ENCODE data around the gene CAMSAP1.
A peak's percentile ranks its signal among the peaks of the same experiment; 100 is the strongest.

DNA sequence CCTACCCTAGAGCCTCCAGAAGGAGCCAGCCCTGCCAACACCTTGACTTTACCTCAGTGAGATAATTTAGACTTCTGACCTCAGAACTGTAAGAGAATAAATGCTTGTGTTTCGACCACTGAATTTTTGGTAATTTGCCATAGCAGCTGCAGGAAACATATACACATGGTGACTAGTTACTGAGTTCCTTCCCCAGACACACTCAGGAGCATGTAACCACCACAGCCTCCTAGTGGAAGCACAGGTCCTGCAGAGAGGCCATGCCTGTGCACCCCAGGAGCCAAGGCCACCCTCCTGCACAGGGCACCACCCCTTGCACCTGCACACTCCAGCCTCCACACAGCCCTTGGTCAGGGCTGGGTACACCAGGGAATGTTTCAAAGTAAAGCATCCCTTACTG is 7.6 kb upstream of the CAMSAP1 start:
- TF ChIP-seq, protein P1, sequence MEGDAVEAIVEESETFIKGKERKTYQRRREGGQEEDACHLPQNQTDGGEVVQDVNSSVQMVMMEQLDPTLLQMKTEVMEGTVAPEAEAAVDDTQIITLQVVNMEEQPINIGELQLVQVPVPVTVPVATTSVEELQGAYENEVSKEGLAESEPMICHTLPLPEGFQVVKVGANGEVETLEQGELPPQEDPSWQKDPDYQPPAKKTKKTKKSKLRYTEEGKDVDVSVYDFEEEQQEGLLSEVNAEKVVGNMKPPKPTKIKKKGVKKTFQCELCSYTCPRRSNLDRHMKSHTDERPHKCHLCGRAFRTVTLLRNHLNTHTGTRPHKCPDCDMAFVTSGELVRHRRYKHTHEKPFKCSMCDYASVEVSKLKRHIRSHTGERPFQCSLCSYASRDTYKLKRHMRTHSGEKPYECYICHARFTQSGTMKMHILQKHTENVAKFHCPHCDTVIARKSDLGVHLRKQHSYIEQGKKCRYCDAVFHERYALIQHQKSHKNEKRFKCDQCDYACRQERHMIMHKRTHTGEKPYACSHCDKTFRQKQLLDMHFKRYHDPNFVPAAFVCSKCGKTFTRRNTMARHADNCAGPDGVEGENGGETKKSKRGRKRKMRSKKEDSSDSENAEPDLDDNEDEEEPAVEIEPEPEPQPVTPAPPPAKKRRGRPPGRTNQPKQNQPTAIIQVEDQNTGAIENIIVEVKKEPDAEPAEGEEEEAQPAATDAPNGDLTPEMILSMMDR (conservative IDR thresholded peaks at IDR 0.05; ENCODE audit: low read depth, low read length): peak; percentile 23; the same call in 1 of the 2 replicates
- TF ChIP-seq SMC3 (IDR thresholded peaks at IDR 0.05; ENCODE audit: low read depth, low read length) (peak; percentile 35; the same call in 1 of the 2 replicates), POLR2A (IDR thresholded peaks at IDR 0.05; ENCODE audit: low read depth, low read length) (no peak), BHLHE40 (IDR thresholded peaks at IDR 0.05; ENCODE audit: low read depth, low read length) (no peak), USF2 (IDR thresholded peaks at IDR 0.05; ENCODE audit: low read depth, low read length) (no peak), RAD21 (IDR thresholded peaks at IDR 0.05; ENCODE audit: low read length) (peak; percentile 42; the same call in 1 of the 2 replicates), FOS (IDR thresholded peaks at IDR 0.05; ENCODE audit: low read depth, low read length) (no peak), RFX5 (IDR thresholded peaks at IDR 0.05; ENCODE audit: low read depth, low read length) (no peak), MXI1 (IDR thresholded peaks at IDR 0.05; ENCODE audit: borderline replicate concordance, low read depth, low read length) (no peak), RCOR1 (IDR thresholded peaks at IDR 0.05; ENCODE audit: insufficient replicate concordance, low read length) (no peak), CHD1 (IDR thresholded peaks at IDR 0.05; ENCODE audit: low read depth, low read length) (no peak), NFE2L2 (IDR thresholded peaks at IDR 0.05; ENCODE audit: low read depth, low read length) (no peak), MAZ (IDR thresholded peaks at IDR 0.05; ENCODE audit: borderline replicate concordance, low read depth, low read length) (no peak)
- TF ChIP-seq, protein P2, sequence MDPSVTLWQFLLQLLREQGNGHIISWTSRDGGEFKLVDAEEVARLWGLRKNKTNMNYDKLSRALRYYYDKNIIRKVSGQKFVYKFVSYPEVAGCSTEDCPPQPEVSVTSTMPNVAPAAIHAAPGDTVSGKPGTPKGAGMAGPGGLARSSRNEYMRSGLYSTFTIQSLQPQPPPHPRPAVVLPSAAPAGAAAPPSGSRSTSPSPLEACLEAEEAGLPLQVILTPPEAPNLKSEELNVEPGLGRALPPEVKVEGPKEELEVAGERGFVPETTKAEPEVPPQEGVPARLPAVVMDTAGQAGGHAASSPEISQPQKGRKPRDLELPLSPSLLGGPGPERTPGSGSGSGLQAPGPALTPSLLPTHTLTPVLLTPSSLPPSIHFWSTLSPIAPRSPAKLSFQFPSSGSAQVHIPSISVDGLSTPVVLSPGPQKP (IDR thresholded peaks at IDR 0.05; ENCODE audit: borderline replicate concordance, low read depth, low read length): no peak

Measured in IMR-90 (cell line).